Liver (tissue), 9 donors: ENCODE data around the gene CPLX1. TPM values are rescaled to one million over a fixed set of nuclear protein-coding genes. Genes with fewer than 3 reads are reported as not detected.

Experiments used
- DNase-seq: peaks from one replicate; pipeline ENCODE4 v3.0.0-alpha.2; 2017; ENCODE audit warnings: low spot score
- H3K27ac ChIP-seq, 2 donors: one replicate each; pipeline ENCODE4 v1.7.0; 2013; ENCODE audit warnings: inconsistent platforms in 2 of 2, low read length in 2 of 2, control low read depth in 1 of 2, low read depth in 1 of 2, mild to moderate bottlenecking in 1 of 2
- H3K27me3 ChIP-seq, 4 donors: one replicate each; pipeline versions ENCODE4 v1.6.1 to v1.7.0; 2013; ENCODE audit warnings: low read length in 3 of 4, inconsistent platforms in 1 of 4, mild to moderate bottlenecking in 1 of 4, moderate library complexity in 1 of 4; ENCODE audit not compliant: control insufficient read depth in 4 of 4, insufficient read depth in 4 of 4
- H3K36me3 ChIP-seq, 4 donors: one replicate each; pipeline versions ENCODE4 v1.6.1 to v1.7.0; 2013; ENCODE audit warnings: low read length in 3 of 4, mild to moderate bottlenecking in 3 of 4, low read depth in 1 of 4, moderate library complexity in 1 of 4; ENCODE audit not compliant: control insufficient read depth in 4 of 4, insufficient read depth in 3 of 4
- H3K4me1 ChIP-seq, 4 donors: one replicate each; pipeline versions ENCODE4 v1.6.1 to v1.7.0; 2013; ENCODE audit warnings: low read length in 3 of 4, mild to moderate bottlenecking in 3 of 4, moderate library complexity in 1 of 4; ENCODE audit not compliant: control insufficient read depth in 4 of 4, insufficient read depth in 4 of 4
- H3K4me3 ChIP-seq, 3 donors: one replicate each; pipeline versions ENCODE4 v1.6.1 to v1.7.0; 2013; ENCODE audit warnings: low read length in 3 of 3, control low read depth in 1 of 3, low read depth in 1 of 3, mild to moderate bottlenecking in 1 of 3
- H3K9ac ChIP-seq, 2 donors: one replicate each; pipeline ENCODE4 v1.7.0; 2013; ENCODE audit warnings: low read length in 2 of 2, mild to moderate bottlenecking in 2 of 2, moderate library complexity in 2 of 2, control low read depth in 1 of 2, low read depth in 1 of 2
- H3K9me3 ChIP-seq, 4 donors: one replicate each; pipeline versions ENCODE4 v1.6.1 to v1.7.0; 2013; ENCODE audit warnings: low read length in 3 of 4; ENCODE audit not compliant: control insufficient read depth in 4 of 4
- CTCF ChIP-seq: fragments of 150-350 bp; IDR thresholded peaks from 2 replicates; pipeline ENCODE4 v1.5.1; 2017; ENCODE audit warnings: improper control_type of control experiment, low read depth, low read length; ENCODE audit not compliant: missing input control
- EGR1 ChIP-seq, 2 donors: IDR thresholded peaks; 2 replicates each; pipeline ENCODE4 v1.6.1; 2016 to 2018; ENCODE audit warnings: antibody characterized with exemption in 2 of 2, low read depth in 2 of 2
- FOXA1 ChIP-seq: IDR thresholded peaks from 2 replicates; pipeline ENCODE4 v1.6.1; 2016; ENCODE audit warnings: antibody characterized with exemption
- FOXA2 ChIP-seq: IDR thresholded peaks from 2 replicates; pipeline ENCODE4 v1.6.1; 2016; ENCODE audit warnings: antibody characterized with exemption
- GABPA ChIP-seq, 2 donors: IDR thresholded peaks in 1 of 2; conservative IDR thresholded peaks in 1 of 2; 2 replicates each; pipeline ENCODE4 v1.6.1; 2016; ENCODE audit warnings: antibody characterized with exemption in 2 of 2, mild to moderate bottlenecking in 1 of 2, moderate library complexity in 1 of 2
- HNF4A ChIP-seq, 2 donors: conservative IDR thresholded peaks; 2 replicates each; pipeline ENCODE4 v1.6.1; 2016; ENCODE audit warnings: antibody characterized with exemption in 2 of 2, mild to moderate bottlenecking in 2 of 2
- HNF4G ChIP-seq: IDR thresholded peaks from 2 replicates; pipeline ENCODE4 v1.6.1; 2016; ENCODE audit warnings: antibody characterized with exemption
- JUND ChIP-seq, 2 donors: IDR thresholded peaks; 2 replicates each; pipeline ENCODE4 v1.6.1; 2016; ENCODE audit warnings: antibody characterized with exemption in 2 of 2
- MAX ChIP-seq: IDR thresholded peaks from 2 replicates; pipeline ENCODE4 v1.6.1; 2016; ENCODE audit warnings: antibody characterized with exemption
- NR2F2 ChIP-seq: IDR thresholded peaks from 2 replicates; pipeline ENCODE4 v1.6.1; 2016; ENCODE audit warnings: antibody characterized with exemption
- RAD21 ChIP-seq, 2 donors: IDR thresholded peaks; 2 replicates each; pipeline ENCODE4 v1.6.1; 2016; ENCODE audit warnings: antibody characterized with exemption in 2 of 2, mild to moderate bottlenecking in 2 of 2
- REST ChIP-seq: IDR thresholded peaks from 2 replicates; pipeline ENCODE4 v1.6.1; 2016; ENCODE audit warnings: antibody characterized with exemption, mild to moderate bottlenecking
- RXRA ChIP-seq, 2 donors: IDR thresholded peaks; 2 replicates each; pipeline ENCODE4 v1.6.1; 2017 to 2018; ENCODE audit warnings: antibody characterized with exemption in 2 of 2, mild to moderate bottlenecking in 1 of 2
- SP1 ChIP-seq: IDR thresholded peaks from 2 replicates; pipeline ENCODE4 v1.6.1; 2018; ENCODE audit warnings: antibody characterized with exemption, mild to moderate bottlenecking
- TAF1 ChIP-seq: conservative IDR thresholded peaks from 2 replicates; pipeline ENCODE4 v1.6.1; 2016; ENCODE audit warnings: antibody characterized with exemption, mild to moderate bottlenecking
- YY1 ChIP-seq: IDR thresholded peaks from 2 replicates; pipeline ENCODE4 v1.6.1; 2016; ENCODE audit warnings: antibody characterized with exemption, mild to moderate bottlenecking
- ZBTB33 ChIP-seq: IDR thresholded peaks from 2 replicates; pipeline ENCODE4 v1.6.1; 2016; ENCODE audit warnings: antibody characterized with exemption
- WGBS: extraction: QIAGEN DNeasy Blood & Tissue Kit; methylation state at CpG from one replicate; pipeline ENCODE4 v1.1.7; 2013; 5-methylcytosine and 5-hydroxymethylcytosine counted together
- polyA plus RNA-seq, 2 donors: library from polyadenylated mRNA; stranded (reverse) in 1 of 2; unstranded in 1 of 2; fragments of 200-250 nt in 1 of 2; fragments of >200 nt in 1 of 2; fragmentation: Nextera tagmentation in 1 of 2; extraction: Ambion mirVana in 1 of 2; gene quantifications; one replicate each; pipeline versions ENCODE4 v1.2.1 to v1.2.3, GENCODE V29; 2013 to 2015
- total RNA-seq, 2 donors: library from RNA; depleted of rRNA; stranded (reverse); fragments of >200 nt; gene quantifications; one replicate each; pipeline ENCODE4 v1.2.3, GENCODE V29; 2014
- TF ChIP-seq, protein P1 (sequence below): IDR thresholded peaks from 2 replicates; pipeline ENCODE4 v1.6.1; 2016; ENCODE audit warnings: antibody characterized with exemption
- donor health status: healthy.
- donor health status: healthy.
- donor health status: healthy.
- donor health status: healthy.
- donor health status: healthy.

The CPLX1 gene
- total and polyA plus RNA-seq, 4 donors = 0.14 to 2.8 (median 0.80) TPM

DNA sequence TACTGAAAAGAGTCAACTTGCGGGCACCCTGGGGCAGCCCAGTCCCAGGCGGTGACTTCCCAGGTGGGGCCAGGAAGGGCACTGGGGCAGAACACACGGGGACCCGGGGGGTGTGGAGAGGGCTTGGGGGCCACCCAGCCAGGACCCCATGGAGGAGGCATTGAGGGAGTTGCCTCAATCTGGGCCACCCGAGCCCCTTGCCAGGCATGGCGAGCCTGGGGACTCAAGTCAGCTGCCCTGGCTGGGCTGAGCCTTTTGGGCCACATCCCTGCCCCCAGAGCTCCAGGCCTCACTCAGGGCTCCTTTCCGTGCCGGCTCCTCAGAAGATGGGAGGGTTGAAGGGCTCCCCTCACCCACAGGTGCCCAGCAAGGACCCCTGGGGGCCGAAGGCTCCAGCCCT is 6.6 kb upstream of the CPLX1 start (continued):
- no peak for TF ChIP-seq SP1

GRCh38 chr4:832108-832507 is 6.2 kb upstream of the CPLX1 start:
- no peaks in the 10 kb centered on the region for H3K27me3 ChIP-seq
- no peak overlapping the region for H3K4me3 ChIP-seq
- WGBS = 90% methylated on average over 7 of the region's 7 CpGs
- no peak for TF ChIP-seq YY1
- TF ChIP-seq FOXA1 = no peak
- TF ChIP-seq ZBTB33 = no peak
- no peak for TF ChIP-seq TAF1
- TF ChIP-seq, protein P1, sequence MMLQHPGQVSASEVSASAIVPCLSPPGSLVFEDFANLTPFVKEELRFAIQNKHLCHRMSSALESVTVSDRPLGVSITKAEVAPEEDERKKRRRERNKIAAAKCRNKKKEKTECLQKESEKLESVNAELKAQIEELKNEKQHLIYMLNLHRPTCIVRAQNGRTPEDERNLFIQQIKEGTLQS = no peak
- TF ChIP-seq SP1 = no peak
- TF ChIP-seq EGR1 (IDR thresholded peaks at IDR 0.05; ENCODE audit: low read depth in 2 of 2) = no peak
- no peak for TF ChIP-seq RXRA (IDR thresholded peaks at IDR 0.05)
- no peak for TF ChIP-seq REST
- no peak for TF ChIP-seq NR2F2
- TF ChIP-seq RAD21 (IDR thresholded peaks at IDR 0.05) = no peak
- TF ChIP-seq GABPA (IDR thresholded peaks at IDR 0.05 in 1 of 2, conservative IDR thresholded peaks at IDR 0.05 in 1 of 2) = no peak
- TF ChIP-seq HNF4A (conservative IDR thresholded peaks at IDR 0.05) = no peak
- TF ChIP-seq JUND (IDR thresholded peaks at IDR 0.05) = no peak
- no peak for TF ChIP-seq FOXA2
- TF ChIP-seq HNF4G = no peak
- no peak overlapping the region for H3K9ac ChIP-seq
- no peak overlapping the region for H3K27ac ChIP-seq
- H3K36me3 ChIP-seq = no peaks in the 10 kb centered on the region
- peaks cover 0 to 5% (median 1%) of the 10 kb centered on the region in 4 donors for H3K4me1 ChIP-seq
- no peak for DNase-seq
- H3K9me3 ChIP-seq = peaks cover 0 to 8% (median under 1%) of the 10 kb centered on the region in 4 donors

DNA sequence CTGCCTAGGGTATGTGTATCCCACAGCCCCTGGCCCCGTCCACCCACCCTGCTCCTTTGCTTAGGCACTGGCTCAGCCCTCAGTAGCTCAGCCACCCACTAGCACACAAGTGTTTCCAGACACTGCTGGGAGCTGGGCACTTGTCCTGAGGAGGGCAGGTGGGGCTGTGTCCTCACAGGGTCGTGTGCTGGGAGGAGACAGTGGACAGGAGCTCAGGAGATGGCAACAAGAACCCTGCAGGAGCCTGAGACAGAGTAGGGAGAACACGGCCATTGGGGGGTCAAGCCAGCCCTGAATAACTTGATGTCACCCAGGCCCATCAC is 5.5 kb upstream of the CPLX1 start:
- no peak for DNase-seq
- H3K9me3 ChIP-seq = peaks cover 0 to 5% (median 0%) of the 10 kb centered on the region in 4 donors
- H3K9ac ChIP-seq = no peak overlapping the region
- no peak for TF ChIP-seq HNF4A (conservative IDR thresholded peaks at IDR 0.05)
- no peak for TF ChIP-seq JUND (IDR thresholded peaks at IDR 0.05)
- TF ChIP-seq RXRA (IDR thresholded peaks at IDR 0.05) = no peak
- TF ChIP-seq NR2F2 = no peak
- TF ChIP-seq ZBTB33 = no peak
- TF ChIP-seq YY1 = no peak
- no peak for TF ChIP-seq SP1
- TF ChIP-seq EGR1 (IDR thresholded peaks at IDR 0.05; ENCODE audit: low read depth in 2 of 2) = no peak
- no peak for TF ChIP-seq HNF4G
- no peak for TF ChIP-seq CTCF
- no peak for TF ChIP-seq FOXA1
- no peak for TF ChIP-seq MAX
- TF ChIP-seq TAF1 = no peak
- TF ChIP-seq, protein P1 = no peak
- no peak for TF ChIP-seq FOXA2
- TF ChIP-seq GABPA (IDR thresholded peaks at IDR 0.05 in 1 of 2, conservative IDR thresholded peaks at IDR 0.05 in 1 of 2) = no peak
- no peak overlapping the region for H3K27ac ChIP-seq
- no peak overlapping the region for H3K4me3 ChIP-seq
- H3K4me1 ChIP-seq = peaks cover 0 to 7% (median 5%) of the 10 kb centered on the region in 4 donors
- H3K36me3 ChIP-seq = no peaks in the 10 kb centered on the region
- 60% methylated on average over 3 of the region's 3 CpGs for WGBS
- H3K27me3 ChIP-seq = no peaks in the 10 kb centered on the region
